Thyroid gland (tissue), 4 donors: ENCODE results near the gene ITM2C. TPM values are rescaled to one million over a fixed set of nuclear protein-coding genes. Genes with fewer than 3 reads are reported as not detected.
A peak's percentile ranks its signal among the peaks of the same experiment; 100 is the strongest.

Experiments
- DNase-seq, 2 donors: peaks; one replicate each; pipeline ENCODE4 v3.0.0-alpha.2; 2019
- H3K27ac ChIP-seq, 3 donors: fragments of 200-600 bp; sonication (generic); 1 replicate in 2 of 3; 2 replicates in 1 of 3; pipeline ENCODE4 v1.5.1; 2016 to 2019; ENCODE audit warnings: mild to moderate bottlenecking in 1 of 3, moderate library complexity in 1 of 3
- H3K27me3 ChIP-seq: fragments of 200-600 bp; sonication (generic); one replicate; pipeline ENCODE4 v1.5.1; 2019
- H3K36me3 ChIP-seq, 2 donors: fragments of 200-600 bp; sonication (generic); one replicate each; pipeline ENCODE4 v1.5.1; 2016 to 2019
- H3K4me1 ChIP-seq, 2 donors: fragments of 200-600 bp; sonication (generic); one replicate each; pipeline ENCODE4 v1.5.1; 2017 to 2019
- H3K4me3 ChIP-seq, 3 donors: fragments of 200-600 bp; sonication (generic); replicated peaks in 1 of 3; 1 replicate in 2 of 3; 2 replicates in 1 of 3; pipeline ENCODE4 v1.5.1; 2016; ENCODE audit warnings: mild to moderate bottlenecking in 1 of 3
- H3K9me3 ChIP-seq: fragments of 200-600 bp; sonication (generic); one replicate; pipeline ENCODE4 v1.5.1; 2017
- CTCF ChIP-seq, 6 experiments: fragments of 200-600 bp in 3 of 6; fragments of 450-650 bp in 3 of 6; sonication (generic) in 3 of 6; IDR thresholded peaks; one replicate each; pipeline ENCODE4 v1.5.1; 2016 to 2019; ENCODE audit warnings: antibody characterized with exemption in 6 of 6, mild to moderate bottlenecking in 2 of 6, inconsistent platforms in 1 of 6, moderate library complexity in 1 of 6
- POLR2A ChIP-seq, 2 donors: fragments of 450-650 bp; IDR thresholded peaks; one replicate each; pipeline ENCODE4 v1.6.1; 2017; ENCODE audit warnings: antibody characterized with exemption in 2 of 2, mild to moderate bottlenecking in 2 of 2, moderate library complexity in 1 of 2
- WGBS, 2 donors: methylation state at CpG; one replicate each; pipeline ENCODE4 v1.1.5; 2017; 5-methylcytosine and 5-hydroxymethylcytosine counted together
- intact Hi-C: fragments of 100-400 bp; cut with DNase I; formaldehyde crosslinking; loops from one replicate; pipeline ENCODE4 v1.15.1; 2023
- total RNA-seq, 4 donors: library from RNA; depleted of rRNA; stranded (reverse); fragments of >200 nt; gene quantifications; one replicate each; pipeline ENCODE4 v1.2.3, GENCODE V29; 2016

The ITM2C gene
- total RNA-seq, 4 donors from 2014 or later, result 29.2 to 54.0 (median 45.4) TPM

- no peaks in the 10 kb centered on the region for H3K9me3 ChIP-seq
- H3K4me1 ChIP-seq, result peaks cover 11 to 38% of the 10 kb centered on the region in 2 donors
- H3K36me3 ChIP-seq, result no peaks in the 10 kb centered on the region
- DNase-seq, result no peak
- H3K27me3 ChIP-seq, result no peaks in the 10 kb centered on the region
- H3K27ac ChIP-seq, result no peak overlapping the region
- H3K4me3 ChIP-seq, result no peak overlapping the region
- TF ChIP-seq POLR2A (IDR thresholded peaks at IDR 0.05) (no peak), CTCF (IDR thresholded peaks at IDR 0.05) (no peak)
- intact Hi-C loops, result no loop called here
- WGBS, 2 donors, result 91 to 96% methylated on average over 8 to 14 of the region's 16 CpGs
Measured at GRCh38 chr2:230907361-230908091, 42.8 kb downstream of the ITM2C start.

- TF ChIP-seq CTCF (IDR thresholded peaks at IDR 0.05), result no peak
- TF ChIP-seq POLR2A (IDR thresholded peaks at IDR 0.05), result no peak
- H3K27ac ChIP-seq, result no peak overlapping the region
- no peaks in the 10 kb centered on the region for H3K27me3 ChIP-seq
- H3K4me1 ChIP-seq, result peaks cover 11 to 38% of the 10 kb centered on the region in 2 donors
- no peaks in the 10 kb centered on the region for H3K36me3 ChIP-seq
- no peaks in the 10 kb centered on the region for H3K9me3 ChIP-seq
- DNase-seq, result no peak
- no peak overlapping the region for H3K4me3 ChIP-seq
- 78 to 80% methylated on average over 6 of the region's 6 CpGs for WGBS, 2 donors
- intact Hi-C loops, result no loop called here
Measured at GRCh38 chr2:230908092-230908594, 43.4 kb downstream of the ITM2C start.

GRCh38 chr2:230908595-230909191, 44.0 kb downstream of the ITM2C start:
- peak; percentile 41 to 44 for DNase-seq
- Histone ChIP-seq H3K9me3 (no peaks in the 10 kb centered on the region), H3K4me3 (no peak overlapping the region), H3K4me1 (peaks cover 11 to 38% of the 10 kb centered on the region in 2 donors), H3K27me3 (no peaks in the 10 kb centered on the region), H3K27ac (no peak overlapping the region), H3K36me3 (no peaks in the 10 kb centered on the region)
- intact Hi-C loops, result no loop called here
- TF ChIP-seq CTCF (IDR thresholded peaks at IDR 0.05), result no peak
- TF ChIP-seq POLR2A (IDR thresholded peaks at IDR 0.05), result no peak
- 57 to 64% methylated on average over 10 of the region's 10 CpGs for WGBS, 2 donors

- 94 to 95% methylated on average over 18 of the region's 18 CpGs for whole genome bisulfite sequencing, 2 donors
- TF ChIP-seq POLR2A (IDR thresholded peaks at IDR 0.05) (no peak), CTCF (IDR thresholded peaks at IDR 0.05) (no peak)
- H3K27ac ChIP-seq, result no peak overlapping the region
- intact Hi-C loops, result no loop called here
- DNase-seq, result no peak
- no peaks in the 10 kb centered on the region for H3K36me3 ChIP-seq
- peaks cover 11 to 35% of the 10 kb centered on the region in 2 donors for H3K4me1 ChIP-seq
- H3K4me3 ChIP-seq, result no peak overlapping the region
- no peaks in the 10 kb centered on the region for H3K9me3 ChIP-seq
- no peaks in the 10 kb centered on the region for H3K27me3 ChIP-seq
Measured at GRCh38 chr2:230909841-230910545, 45.3 kb downstream of the ITM2C start.
